Measurements from ENCODE around the gene TMC8.
"Not testable (repeated sequence)": the region's sequence is repeated elsewhere in the genome, so short reads cannot be mapped to it uniquely, and the experiment has no call there.

TMC8 gene

DNA sequence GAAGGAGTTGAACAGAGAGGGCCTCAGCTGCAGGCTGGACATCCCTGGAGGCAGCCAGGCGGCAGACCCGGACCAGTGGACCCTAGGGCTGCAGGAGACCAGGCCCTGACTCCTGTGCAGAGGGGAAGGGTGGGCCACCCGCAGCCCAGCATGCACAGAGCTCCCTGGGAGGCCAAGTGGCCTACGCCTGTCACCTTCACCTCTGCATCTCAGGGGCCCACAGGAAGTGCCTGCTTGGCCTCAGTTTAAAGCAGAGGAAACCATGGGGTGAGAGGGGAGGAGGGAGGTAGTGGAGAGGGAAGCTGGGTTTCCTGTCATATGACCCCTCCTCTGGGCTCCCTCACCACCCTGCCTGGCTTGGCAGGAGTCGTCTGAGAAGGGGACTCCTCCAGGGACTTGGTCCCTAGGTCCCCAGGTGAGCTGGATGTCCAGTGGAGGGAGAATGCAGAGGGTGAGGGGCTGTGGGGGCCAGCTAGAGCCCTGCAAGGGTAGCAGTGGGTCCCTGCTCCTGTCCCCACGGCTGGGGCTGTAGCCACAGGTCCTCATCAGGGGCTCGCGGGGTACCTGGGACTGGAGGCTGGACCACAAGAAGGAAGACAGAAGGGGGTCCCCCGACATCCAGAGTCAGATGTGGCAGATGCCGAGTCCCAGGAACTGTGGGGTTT is at the start of gene TMC8:
Gene TMC8, plus strand, starts transcription at position 335 of the 665 bp plus-strand sequence. CDS start 818 bp downstream, outside the sequence.
- DNase-seq (ENCODE audit: low read depth): no peak

- DNase-seq (ENCODE audit: low read depth): no peak
Measured at GRCh38 chr17:78081551-78081950, 49.0 kb upstream of the TMC8 start.

DNA sequence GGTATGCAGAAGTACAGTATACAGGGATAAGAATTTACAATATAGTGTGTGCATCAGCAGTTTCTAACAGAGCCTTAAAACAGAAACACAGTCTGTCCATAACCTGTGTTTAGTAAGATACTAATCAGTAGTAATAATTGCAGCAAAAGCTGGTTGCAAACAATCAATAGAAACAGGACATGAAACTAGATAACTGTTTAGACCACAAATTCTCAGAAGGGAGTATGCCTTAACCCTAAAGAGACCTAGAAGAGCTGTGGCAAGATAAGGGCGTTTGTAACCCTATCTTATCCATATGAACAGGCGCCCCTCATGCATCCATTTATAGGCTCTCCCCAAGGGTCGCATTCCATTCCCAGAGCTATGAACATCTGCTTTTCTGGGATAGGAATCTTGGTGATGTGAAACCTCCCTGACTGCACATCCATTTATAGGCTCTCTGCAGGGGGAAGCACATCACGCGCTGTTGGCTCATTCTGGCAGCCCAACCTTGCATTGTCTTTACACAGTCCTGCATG is 48.2 kb upstream of the TMC8 start:
- DNase-seq (ENCODE audit: low read depth): not testable (repeated sequence)

DNA sequence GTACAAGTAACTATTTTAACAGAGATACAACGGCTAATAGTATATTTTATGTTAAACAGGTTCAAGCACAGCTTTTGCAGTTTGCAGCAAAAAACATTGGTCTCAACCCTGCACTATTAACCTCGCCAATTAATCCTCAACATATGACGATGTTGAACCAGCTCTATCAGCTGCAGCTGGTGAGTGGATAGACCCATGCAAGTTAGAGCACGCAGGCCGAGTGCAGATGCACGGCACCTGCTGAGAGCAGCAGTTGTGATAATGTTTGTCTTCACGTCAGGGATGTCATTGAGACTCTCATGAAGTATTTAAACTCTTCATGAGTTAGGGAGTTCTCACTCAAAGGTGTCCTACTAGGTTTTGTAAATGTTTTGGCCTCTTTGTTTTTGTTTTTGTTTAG is 47.6 kb upstream of the TMC8 start:
- DNase-seq (ENCODE audit: low read depth): no peak

- no peak for DNase-seq (ENCODE audit: low read depth)
Measured at GRCh38 chr17:78086740-78087139, 43.8 kb upstream of the TMC8 start.

- no peak for DNase-seq (ENCODE audit: low read depth)
Measured at GRCh38 chr17:78088529-78088928, 42.0 kb upstream of the TMC8 start.

DNA sequence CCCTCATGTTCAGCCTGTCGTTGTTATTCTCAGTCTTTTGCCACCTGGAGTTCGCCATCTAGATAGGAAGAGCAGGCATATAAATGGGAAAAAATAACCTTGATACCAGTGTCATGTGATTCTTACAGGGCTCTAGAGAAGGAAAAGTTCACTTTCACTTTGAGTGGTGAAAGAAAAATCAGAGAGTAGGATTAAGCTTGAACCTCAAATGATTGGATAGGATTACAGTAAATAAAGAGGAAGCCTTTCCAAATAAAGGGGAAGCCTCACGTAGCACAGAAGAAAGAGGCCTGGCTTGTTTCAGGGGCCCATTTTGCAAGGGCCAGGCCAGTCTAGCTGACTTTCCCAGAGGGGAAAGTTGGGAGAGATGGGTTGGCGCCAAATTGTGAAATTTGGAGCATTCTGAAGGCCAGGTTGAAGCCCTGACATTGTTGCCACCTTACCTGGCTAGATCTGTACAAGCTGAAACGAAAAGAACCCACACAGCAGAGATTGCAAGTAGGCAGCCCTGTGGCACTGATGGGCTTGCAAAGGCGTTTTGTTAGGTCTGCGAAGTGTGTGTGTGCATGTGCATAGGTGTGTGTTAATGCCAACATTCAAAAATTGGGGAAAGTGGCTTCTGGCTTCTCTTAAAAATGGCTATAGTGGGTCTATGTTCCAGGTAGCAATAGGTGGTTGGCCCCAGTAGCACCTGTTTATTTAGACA is 40.8 kb upstream of the TMC8 start:
- no peak for DNase-seq (ENCODE audit: low read depth)

GRCh38 chr17:78092794-78093324 is 37.7 kb upstream of the TMC8 start:
- DNase-seq (ENCODE audit: low read depth): no peak

DNA sequence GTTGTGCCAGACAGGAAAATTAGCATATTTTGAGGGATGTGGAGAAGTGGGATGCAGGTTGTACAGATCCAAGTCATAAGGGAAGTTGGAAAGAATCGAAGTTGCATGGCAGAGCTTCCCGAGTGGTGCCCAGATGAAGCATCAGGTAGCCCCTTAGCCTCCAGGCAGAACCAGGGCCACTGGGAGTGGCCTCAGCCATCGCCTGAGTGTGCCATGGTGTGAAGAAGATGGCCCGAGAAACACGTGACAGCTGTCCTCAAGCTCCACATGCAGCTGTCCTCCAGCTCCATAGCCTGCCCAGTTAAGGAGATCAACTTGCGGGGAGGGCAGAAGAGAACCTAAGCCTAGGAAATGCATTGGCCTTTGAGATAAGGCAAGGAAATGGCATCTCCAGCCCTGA is 35.5 kb upstream of the TMC8 start:
- no peak for DNase-seq (ENCODE audit: low read depth)

GRCh38 chr17:78096093-78096492 is 34.5 kb upstream of the TMC8 start:
- no peak for DNase-seq (ENCODE audit: low read depth)

DNA sequence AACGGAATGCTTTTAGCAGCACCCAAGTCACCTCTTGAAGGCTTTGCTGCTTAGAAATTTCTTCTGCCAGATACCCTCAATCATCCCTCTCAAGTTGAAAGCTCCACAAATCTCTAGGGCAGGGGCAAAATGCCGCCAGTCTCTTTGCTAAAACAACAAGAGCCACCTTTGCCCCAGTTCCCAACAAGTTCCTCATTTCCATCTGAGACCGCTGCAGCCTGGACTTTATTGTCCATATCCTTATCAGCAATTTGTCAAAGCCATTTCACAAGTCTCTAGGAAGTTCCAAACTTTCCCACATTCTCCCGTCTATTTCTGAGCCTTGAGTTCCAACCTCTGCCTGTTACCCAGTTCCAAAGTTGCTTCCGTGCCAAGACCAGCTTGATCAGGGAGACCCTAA is 29.5 kb upstream of the TMC8 start:
- DNase-seq (ENCODE audit: low read depth): no peak

GRCh38 chr17:78101542-78101941 is 29.0 kb upstream of the TMC8 start:
- DNase-seq (ENCODE audit: low read depth): no peak

GRCh38 chr17:78103311-78103710 is 27.3 kb upstream of the TMC8 start:
- no peak for DNase-seq (ENCODE audit: low read depth)

DNA sequence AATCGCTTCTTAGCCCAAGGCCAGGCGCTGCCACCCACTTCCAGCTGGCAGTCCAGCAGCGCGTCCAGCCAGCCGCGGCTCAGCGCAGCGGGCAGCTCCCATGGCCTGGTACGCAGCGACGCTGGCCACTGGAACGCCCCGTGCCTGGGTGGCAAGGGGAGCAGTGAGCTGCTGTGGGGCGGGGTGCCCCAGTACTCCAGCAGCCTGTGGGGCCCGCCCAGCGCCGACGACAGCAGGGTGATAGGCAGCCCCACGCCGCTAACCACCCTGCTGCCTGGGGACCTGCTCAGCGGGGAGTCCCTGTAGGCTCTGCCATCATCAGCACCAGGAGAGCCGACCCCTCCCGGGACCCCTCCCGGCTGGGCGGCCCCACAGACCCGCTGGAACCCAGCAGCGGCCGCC is 26.0 kb upstream of the TMC8 start:
- no peak for DNase-seq (ENCODE audit: low read depth)

- DNase-seq (ENCODE audit: low read depth): no peak
Measured at GRCh38 chr17:78105101-78105500, 25.5 kb upstream of the TMC8 start.

DNA sequence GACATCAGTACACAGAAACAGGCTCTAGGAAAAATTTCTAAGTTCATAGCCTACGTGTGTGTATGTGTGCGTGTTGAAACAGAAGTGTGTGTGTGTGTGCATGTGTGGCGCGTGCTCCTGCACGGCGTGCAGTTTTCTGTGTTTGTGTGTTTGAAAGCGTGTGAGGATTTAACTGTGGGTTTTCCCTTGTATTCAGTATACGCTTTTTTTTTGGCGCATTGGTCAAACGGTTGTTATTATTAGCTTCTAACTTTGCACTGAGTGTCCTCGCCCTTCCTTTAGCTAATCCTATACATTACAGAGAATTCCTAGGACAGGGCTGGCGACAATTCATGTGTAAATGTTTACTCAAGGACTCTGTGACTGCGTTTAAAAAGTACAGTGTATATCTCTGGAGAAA is 25.0 kb upstream of the TMC8 start:
- no peak for DNase-seq (ENCODE audit: low read depth)

DNA sequence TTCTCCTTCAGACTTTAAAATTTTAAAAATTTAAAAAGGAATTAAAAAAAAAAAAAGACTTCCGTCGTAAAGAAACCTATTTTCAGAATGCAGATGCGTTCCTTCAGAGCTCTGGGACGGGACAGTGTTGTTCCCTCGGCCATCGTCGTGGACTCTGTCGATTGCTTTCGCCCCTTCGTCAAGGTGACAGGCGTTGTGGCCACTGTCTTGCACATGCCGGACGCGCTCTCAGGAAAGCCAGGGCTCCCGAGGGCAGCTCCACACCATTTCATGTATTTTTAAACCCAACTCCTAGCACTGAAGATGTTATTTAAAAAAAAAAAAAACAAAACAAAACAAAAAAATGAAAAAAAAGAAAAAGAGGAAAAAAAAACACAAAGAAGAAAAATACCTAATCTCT is 24.4 kb upstream of the TMC8 start:
- no peak for DNase-seq (ENCODE audit: low read depth)

DNA sequence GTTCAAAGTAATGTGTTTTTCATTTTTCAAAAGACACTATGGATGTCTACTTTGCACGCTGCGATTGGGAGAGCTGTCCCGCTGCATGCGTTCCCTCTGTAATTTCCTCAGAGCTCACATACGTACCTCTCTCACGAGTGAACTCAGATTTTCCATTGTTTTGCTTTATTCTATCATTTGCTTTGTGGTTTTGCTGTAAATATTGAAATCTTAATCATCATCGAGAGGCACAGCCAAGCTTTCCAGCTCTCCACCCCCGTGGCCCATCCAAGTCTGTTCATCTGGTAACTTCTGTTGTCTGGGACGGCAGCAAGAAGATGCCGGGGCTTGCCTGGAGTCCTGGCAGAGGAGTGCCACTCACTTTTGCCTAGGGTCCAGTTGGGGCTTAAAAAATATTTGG is 23.1 kb upstream of the TMC8 start:
- no peak for DNase-seq (ENCODE audit: low read depth)

DNA sequence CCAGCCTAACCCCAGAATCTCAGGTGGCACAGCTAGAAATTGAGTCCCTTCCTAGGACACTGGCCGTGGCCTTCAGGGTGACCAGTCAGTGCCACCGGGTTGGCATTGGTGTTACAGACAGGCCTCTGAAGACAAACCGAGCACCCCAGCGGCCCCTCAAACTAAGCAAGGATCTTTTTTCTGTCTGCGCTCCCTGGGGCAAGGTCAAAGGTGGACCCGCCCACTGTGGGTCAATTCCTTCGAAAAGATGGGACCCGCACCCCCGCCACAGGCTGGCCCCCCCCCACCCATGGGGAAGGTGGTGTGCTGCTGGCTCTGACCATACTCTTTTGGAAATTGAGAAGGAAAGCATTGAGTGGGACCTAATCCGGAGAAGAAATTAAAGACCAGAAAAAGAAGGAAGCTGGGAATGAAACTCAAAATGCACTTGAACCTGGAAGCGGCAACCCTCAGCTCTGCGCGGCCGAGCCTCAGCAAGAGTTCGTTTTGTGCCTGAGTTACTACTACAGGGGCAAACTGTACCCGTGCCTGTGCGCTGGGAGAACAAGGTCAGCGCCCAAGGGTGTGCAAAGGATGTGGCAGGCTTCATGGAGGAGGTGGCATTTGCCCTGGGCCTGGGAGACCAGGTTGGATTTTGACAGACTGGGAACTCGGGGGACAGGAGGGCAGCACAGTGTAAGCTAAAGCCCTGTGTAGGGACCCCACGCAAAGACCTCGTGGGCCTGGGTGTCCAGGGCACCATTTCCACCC is 22.4 kb upstream of the TMC8 start:
- no peak for DNase-seq (ENCODE audit: low read depth)

DNA sequence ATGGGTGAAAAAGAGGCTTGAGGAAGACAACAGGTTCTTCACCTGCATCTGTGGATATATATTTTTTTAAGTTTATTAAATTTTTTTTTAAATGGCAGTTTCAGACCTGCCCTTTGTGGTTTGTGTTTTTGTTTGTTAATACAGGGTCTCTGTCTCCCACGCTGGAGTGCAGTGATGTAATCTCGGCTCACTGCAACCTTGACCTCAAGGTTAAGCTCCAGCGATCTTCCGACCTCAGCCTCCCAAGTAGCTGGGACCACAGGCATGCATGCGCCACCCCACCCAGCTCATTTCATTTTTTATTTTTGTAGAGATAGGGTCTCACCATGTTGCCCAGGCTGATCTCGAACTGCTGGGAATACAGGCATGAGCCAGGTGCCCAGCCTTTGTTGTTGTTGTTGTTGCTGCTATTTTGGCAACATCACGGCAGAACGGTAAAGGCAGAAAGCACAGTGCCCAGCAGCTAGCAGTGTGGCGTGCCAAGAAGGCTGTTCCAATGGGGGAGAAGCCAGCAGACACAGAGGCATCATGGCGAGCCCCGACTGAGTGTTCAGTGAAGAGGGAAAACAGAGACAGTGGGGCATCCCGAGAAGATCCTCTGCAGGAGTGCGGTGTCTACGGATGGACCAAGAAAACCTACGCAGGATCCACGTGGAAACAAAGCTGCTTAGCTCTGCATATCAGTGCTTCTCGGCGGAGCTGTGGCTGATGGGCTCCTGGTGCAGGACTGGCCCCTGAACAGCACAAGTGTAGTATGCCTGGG is 21.7 kb upstream of the TMC8 start:
- no peak for DNase-seq (ENCODE audit: low read depth)

DNA sequence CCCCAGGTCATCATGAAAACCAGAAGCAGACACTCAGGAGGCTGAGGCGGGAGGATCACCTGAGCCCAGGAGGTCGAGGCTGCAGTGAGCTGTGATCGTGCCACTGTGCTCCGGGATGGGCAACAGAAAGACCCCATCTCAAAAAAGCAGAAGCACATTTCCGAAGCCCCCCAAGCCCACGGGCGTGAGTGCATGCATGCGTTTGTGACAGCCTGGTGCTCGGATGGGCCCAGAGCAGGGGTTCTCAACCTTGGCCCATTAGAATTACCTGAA is 21.1 kb upstream of the TMC8 start:
- no peak for DNase-seq (ENCODE audit: low read depth)

DNA sequence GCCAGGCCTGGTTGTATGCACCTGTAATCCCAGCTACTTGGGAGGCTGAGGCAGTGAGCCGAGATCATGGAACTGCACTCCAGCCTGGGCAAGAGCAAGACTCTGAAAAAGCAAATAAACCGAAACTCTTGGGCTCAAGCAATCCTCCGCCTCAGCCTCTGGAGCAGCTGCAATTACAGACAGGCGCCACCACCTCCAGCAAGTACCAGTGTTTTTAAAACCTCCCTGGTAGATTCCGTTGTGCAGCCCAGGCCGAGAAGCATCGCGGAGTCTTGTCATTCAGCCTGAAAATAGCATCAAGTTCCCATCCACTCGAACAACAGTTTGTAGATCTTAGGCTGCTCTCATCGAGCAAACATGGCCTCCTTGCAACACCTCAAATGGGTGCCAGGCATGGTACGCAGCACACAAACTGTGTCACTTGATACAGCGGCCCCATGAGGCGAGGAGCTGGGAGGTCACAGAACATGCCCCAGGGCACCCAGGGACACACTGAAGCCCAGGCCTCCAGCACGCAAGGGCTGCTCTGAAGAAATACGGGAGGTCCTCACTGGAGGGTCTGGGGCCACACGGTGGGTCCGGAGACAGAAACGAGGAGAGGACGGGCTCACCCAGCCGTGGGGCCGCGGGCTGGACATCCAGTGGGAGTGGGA is 20.1 kb upstream of the TMC8 start:
- no peak for DNase-seq (ENCODE audit: low read depth)

All from HS-5 (cell line).